Upper lobe of left lung (tissue), 6 donors: Measurements from ENCODE around the gene TULP3. TPM values are rescaled to one million over a fixed set of nuclear protein-coding genes. Genes with fewer than 3 reads are reported as not detected.
"Not testable (repeated sequence)": the region's sequence is repeated elsewhere in the genome, so short reads cannot be mapped to it uniquely, and the experiment has no call there.

Experiments
- ATAC-seq, 2 donors: fragments of 200-7000 bp; cut with Tn5 transposase; one replicate each; pipeline ENCODE4 v1.9.1; 2022; ENCODE audit warnings: mild to moderate bottlenecking in 2 of 2, moderate library complexity in 2 of 2; ENCODE audit not compliant: low FRiP score in 2 of 2
- DNase-seq, 2 donors: peaks; one replicate each; pipeline ENCODE4 v3.0.0-alpha.2; 2019 to 2020
- H3K27ac ChIP-seq, 4 donors: fragments of 200-600 bp; sonication (generic); one replicate each; pipeline ENCODE4 v1.5.1; 2016 to 2019
- H3K27me3 ChIP-seq, 4 donors: fragments of 200-600 bp; sonication (generic); one replicate each; pipeline ENCODE4 v1.5.1; 2017 to 2019
- H3K36me3 ChIP-seq, 4 donors: fragments of 200-600 bp; sonication (generic); one replicate each; pipeline ENCODE4 v1.5.1; 2016 to 2019
- H3K4me1 ChIP-seq, 4 donors: fragments of 200-600 bp; sonication (generic); one replicate each; pipeline ENCODE4 v1.5.1; 2018 to 2019
- H3K4me3 ChIP-seq, 4 donors: fragments of 200-600 bp; sonication (generic); one replicate each; pipeline ENCODE4 v1.5.1; 2017 to 2019; ENCODE audit warnings: mild to moderate bottlenecking in 2 of 4, moderate library complexity in 1 of 4
- H3K9me3 ChIP-seq, 4 donors: fragments of 200-600 bp; sonication (generic); one replicate each; pipeline ENCODE4 v1.5.1; 2018 to 2019
- CTCF ChIP-seq, 6 experiments: fragments of 450-650 bp in 4 of 6; fragments of 200-600 bp in 2 of 6; sonication (generic) in 2 of 6; IDR thresholded peaks; one replicate each; pipeline ENCODE4 v1.5.1; 2016 to 2019; ENCODE audit warnings: antibody characterized with exemption in 6 of 6
- EP300 ChIP-seq, 4 donors: sonication (generic); formaldehyde crosslinking; IDR thresholded peaks; one replicate each; pipeline ENCODE4 v1.5.1; 2017; ENCODE audit warnings: antibody characterized with exemption in 4 of 4, control low read depth in 2 of 4
- POLR2A ChIP-seq, 4 donors: fragments of 450-650 bp; IDR thresholded peaks; one replicate each; pipeline ENCODE4 v1.5.1; 2016 to 2017; ENCODE audit warnings: antibody characterized with exemption in 4 of 4, mild to moderate bottlenecking in 2 of 4
- POLR2AphosphoS5 ChIP-seq, 2 donors: sonication (generic); formaldehyde crosslinking; IDR thresholded peaks; one replicate each; pipeline ENCODE4 v1.5.1; 2017; ENCODE audit warnings: antibody characterized with exemption in 2 of 2
- WGBS, 2 donors: methylation state at CpG; one replicate each; pipeline ENCODE4 v1.1.5; 2017 to 2018; 5-methylcytosine and 5-hydroxymethylcytosine counted together
- total RNA-seq, 6 donors: library from RNA; depleted of rRNA in 4 of 6; stranded (reverse); fragments of >200 nt in 4 of 6; gene quantifications; one replicate each; pipeline versions ENCODE4 v1.1.0 to v1.2.1, GENCODE V29; 2016 to 2021
- donor health status: DM: no; HTN: no; CAD: no; lungs with moderate emphysema.
- donor health status: DM: no; HTN: yes; CAD: no; lungs with severe emphysema.

Gene TULP3
- total RNA-seq, 6 donors from 2014 or later = 10.5 to 24.3 (median 16.6) TPM

- TF ChIP-seq POLR2A (IDR thresholded peaks at IDR 0.05) (no peak), CTCF (IDR thresholded peaks at IDR 0.05) (no peak), EP300 (IDR thresholded peaks at IDR 0.05) (no peak), POLR2AphosphoS5 (IDR thresholded peaks at IDR 0.05) (no peak)
- no peaks in the 10 kb centered on the region for H3K4me1 ChIP-seq
- H3K4me3 ChIP-seq = no peak overlapping the region
- H3K9me3 ChIP-seq = no peaks in the 10 kb centered on the region
- no peak for DNase-seq
- no peak for ATAC-seq
- peaks cover 0 to 14% (median 2%) of the 10 kb centered on the region in 4 donors for H3K36me3 ChIP-seq
- H3K27me3 ChIP-seq = no peaks in the 10 kb centered on the region
- H3K27ac ChIP-seq = no peak overlapping the region
These were observed 30.5 kb upstream of the TULP3 start for GRCh38 chr12:2860170-2860569.

GRCh38 chr12:2862876-2863275 lies 27.8 kb upstream of the TULP3 start:
- Histone ChIP-seq H3K4me1 (no peaks in the 10 kb centered on the region), H3K36me3 (peaks cover 0 to 6% (median 2%) of the 10 kb centered on the region in 4 donors), H3K27ac (no peak overlapping the region), H3K4me3 (no peak overlapping the region), H3K9me3 (no peaks in the 10 kb centered on the region), H3K27me3 (no peaks in the 10 kb centered on the region)
- TF ChIP-seq EP300 (IDR thresholded peaks at IDR 0.05) (no peak), POLR2AphosphoS5 (IDR thresholded peaks at IDR 0.05) (no peak), POLR2A (IDR thresholded peaks at IDR 0.05) (no peak), CTCF (IDR thresholded peaks at IDR 0.05) (no peak)
- DNase-seq = no peak
- ATAC-seq = no peak
- WGBS, 2 donors = 90 to 93% methylated on average over 7 of the region's 7 CpGs

- H3K27me3 ChIP-seq, H3K4me1 ChIP-seq, H3K36me3 ChIP-seq, ATAC-seq, H3K4me3 ChIP-seq, H3K27ac ChIP-seq, H3K9me3 ChIP-seq, DNase-seq: not testable (repeated sequence)
- 93 to 97% methylated on average over 7 of the region's 7 CpGs for WGBS, 2 donors
These were observed 27.3 kb upstream of the TULP3 start for GRCh38 chr12:2863402-2863801.

- H3K9me3 ChIP-seq = no peaks in the 10 kb centered on the region
- H3K27ac ChIP-seq = no peak overlapping the region
- H3K4me1 ChIP-seq = no peaks in the 10 kb centered on the region
- TF ChIP-seq CTCF (IDR thresholded peaks at IDR 0.05) (no peak), EP300 (IDR thresholded peaks at IDR 0.05) (no peak), POLR2A (IDR thresholded peaks at IDR 0.05) (no peak), POLR2AphosphoS5 (IDR thresholded peaks at IDR 0.05) (no peak)
- DNase-seq (no peak), ATAC-seq (no peak)
- WGBS, 2 donors = 97 to 100% methylated on average over 5 to 9 of the region's 9 CpGs
- no peaks in the 10 kb centered on the region for H3K36me3 ChIP-seq
- H3K4me3 ChIP-seq = no peak overlapping the region
- no peaks in the 10 kb centered on the region for H3K27me3 ChIP-seq
These were observed 26.5 kb upstream of the TULP3 start for GRCh38 chr12:2864198-2864597.

GRCh38 chr12:2868986-2869632 lies 21.6 kb upstream of the TULP3 start:
- not testable (repeated sequence) for ATAC-seq, H3K36me3 ChIP-seq, H3K9me3 ChIP-seq, H3K4me1 ChIP-seq, H3K4me3 ChIP-seq, H3K27me3 ChIP-seq, DNase-seq, H3K27ac ChIP-seq
- WGBS, 2 donors = 83 to 91% methylated on average over 9 of the region's 9 CpGs

- TF ChIP-seq CTCF (IDR thresholded peaks at IDR 0.05) (no peak), POLR2AphosphoS5 (IDR thresholded peaks at IDR 0.05) (no peak), POLR2A (IDR thresholded peaks at IDR 0.05) (no peak), EP300 (IDR thresholded peaks at IDR 0.05) (no peak)
- no peak for DNase-seq
- no peaks in the 10 kb centered on the region for H3K9me3 ChIP-seq
- peaks cover 19 to 26% (median 21%) of the 10 kb centered on the region in 4 donors for H3K4me1 ChIP-seq
- peak overlapping the region; percentile 91 to 96 (median 94) for H3K27ac ChIP-seq
- peak; percentile 25 to 59 for ATAC-seq
- no peaks in the 10 kb centered on the region for H3K27me3 ChIP-seq
- peak overlapping the region; percentile 64 to 98 (median 90) for H3K4me3 ChIP-seq
- WGBS, 2 donors = 11 to 22% methylated on average over 7 to 17 of the region's 38 CpGs
- H3K36me3 ChIP-seq = no peaks in the 10 kb centered on the region
These were observed 14.2 kb upstream of the TULP3 start for GRCh38 chr12:2876431-2877046.
